HUES64 (cell line): ENCODE results near the gene TMEM39A.

Source experiments
- H3K27ac ChIP-seq: 2 replicates; pipeline ENCODE4 v1.7.0; 2013; ENCODE audit warnings: low read depth, low read length, inconsistent platforms
- H3K27me3 ChIP-seq: 2 replicates; pipeline ENCODE4 v1.6.1; 2013; ENCODE audit warnings: mild to moderate bottlenecking, low read length; ENCODE audit not compliant: insufficient read depth
- H3K36me3 ChIP-seq: 2 replicates; pipeline ENCODE4 v1.6.1; 2013; ENCODE audit warnings: mild to moderate bottlenecking, low read length; ENCODE audit not compliant: insufficient read depth
- H3K4me1 ChIP-seq: 2 replicates; pipeline ENCODE4 v1.6.1; 2013; ENCODE audit warnings: mild to moderate bottlenecking, low read length, moderate library complexity; ENCODE audit not compliant: insufficient read depth
- H3K4me3 ChIP-seq: 2 replicates; pipeline ENCODE4 v1.5.1; 2013; ENCODE audit warnings: mild to moderate bottlenecking, low read length, moderate library complexity
- H3K9ac ChIP-seq: 2 replicates; pipeline ENCODE4 v1.6.1; 2013; ENCODE audit warnings: mild to moderate bottlenecking, low read depth, low read length
- H3K9me3 ChIP-seq: 2 replicates; pipeline ENCODE4 v1.6.1; 2013; ENCODE audit warnings: low read depth, low read length; ENCODE audit not compliant: insufficient read depth
- WGBS: fragments of 150-250, 120-280 bp; methylation state at CpG from one replicate; pipeline ENCODE4 v1.1.7; 2013; ENCODE audit warnings: missing lambda C conversion rate; 5-methylcytosine and 5-hydroxymethylcytosine counted together

Gene TMEM39A

DNA sequence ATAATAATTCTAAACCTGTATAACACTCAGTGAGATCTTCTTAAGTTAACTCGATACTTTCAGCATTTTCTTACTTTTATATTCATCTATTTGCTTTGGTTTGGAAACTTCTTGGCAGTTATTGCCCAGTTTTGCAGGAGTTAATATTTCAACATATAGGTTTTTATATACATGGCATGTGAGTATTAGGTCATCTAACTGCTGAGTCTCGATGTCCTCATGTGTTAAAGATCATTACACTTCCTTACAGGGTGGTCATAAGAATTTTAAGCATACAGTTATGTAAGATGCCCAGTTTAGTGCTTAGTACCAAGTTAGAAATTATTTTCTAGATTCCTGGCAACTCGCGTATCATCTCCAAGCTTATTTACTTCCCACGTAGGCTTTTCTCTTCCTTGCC is 62.9 kb downstream of the TMEM39A start:
- Histone ChIP-seq H3K36me3 (no peaks in the 10 kb centered on the region), H3K4me1 (peaks cover 28% of the 10 kb centered on the region), H3K27ac (no peak overlapping the region), H3K4me3 (no peak overlapping the region), H3K9ac (no peak overlapping the region), H3K9me3 (no peaks in the 10 kb centered on the region), H3K27me3 (no peaks in the 10 kb centered on the region)
- WGBS, result 96% methylated on average over 3 of the region's 5 CpGs

DNA sequence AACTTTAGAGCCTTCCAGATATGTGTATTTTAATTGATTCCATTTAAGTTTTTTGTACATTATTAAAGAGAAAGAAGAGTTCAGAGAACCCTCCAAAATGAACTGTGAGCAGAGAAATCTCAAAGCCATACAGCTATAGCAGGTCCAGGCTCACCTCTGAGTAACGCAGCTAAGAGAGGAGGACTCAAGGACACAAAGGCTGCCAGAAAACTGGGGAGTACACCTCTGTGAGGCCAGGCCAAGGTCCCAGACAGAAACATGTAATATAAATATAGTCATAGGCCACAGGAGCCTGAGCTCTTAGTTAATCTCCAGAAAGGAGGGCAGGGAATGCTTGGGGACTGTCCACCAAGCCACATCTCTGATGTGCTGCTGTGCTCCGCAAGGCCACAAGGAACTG is 66.5 kb downstream of the TMEM39A start:
- no peak overlapping the region for H3K27ac ChIP-seq
- no peak overlapping the region for H3K4me3 ChIP-seq
- peaks cover 27% of the 10 kb centered on the region for H3K4me1 ChIP-seq
- no peak overlapping the region for H3K9ac ChIP-seq
- no peaks in the 10 kb centered on the region for H3K9me3 ChIP-seq
- no peaks in the 10 kb centered on the region for H3K27me3 ChIP-seq
- WGBS, result 96% methylated on average over 2 of the region's 2 CpGs
- no peaks in the 10 kb centered on the region for H3K36me3 ChIP-seq

GRCh38 chr3:119395923-119396358 is 67.5 kb downstream of the TMEM39A start:
- Histone ChIP-seq H3K27me3 (no peaks in the 10 kb centered on the region), H3K27ac (no peak overlapping the region), H3K9ac (no peak overlapping the region), H3K4me3 (no peak overlapping the region), H3K4me1 (peaks cover 17% of the 10 kb centered on the region), H3K36me3 (no peaks in the 10 kb centered on the region), H3K9me3 (no peaks in the 10 kb centered on the region)
- WGBS, result 94% methylated on average over 2 of the region's 2 CpGs

DNA sequence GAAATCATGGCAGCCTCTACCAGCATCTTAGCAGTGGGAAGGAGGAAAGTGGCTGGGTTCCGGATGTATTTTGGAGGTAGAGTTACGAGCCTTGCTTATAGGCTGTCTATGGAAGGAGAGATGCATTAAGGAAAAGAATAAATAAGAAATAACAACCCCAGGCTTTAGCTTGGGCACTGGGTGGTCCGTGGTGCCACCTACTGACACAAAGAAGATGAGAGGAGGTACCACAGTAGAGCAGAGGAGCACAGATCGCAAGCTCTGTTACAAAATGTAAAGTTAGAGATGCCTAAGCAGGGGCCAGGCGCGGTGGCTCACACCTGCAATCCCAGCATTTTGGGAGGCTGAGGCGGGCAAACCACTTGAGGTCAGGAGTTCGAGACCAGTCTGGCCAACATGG is 74.8 kb downstream of the TMEM39A start:
- WGBS, result 88% methylated on average over 8 of the region's 8 CpGs
- H3K9me3 ChIP-seq, result no peaks in the 10 kb centered on the region
- no peak overlapping the region for H3K9ac ChIP-seq

DNA sequence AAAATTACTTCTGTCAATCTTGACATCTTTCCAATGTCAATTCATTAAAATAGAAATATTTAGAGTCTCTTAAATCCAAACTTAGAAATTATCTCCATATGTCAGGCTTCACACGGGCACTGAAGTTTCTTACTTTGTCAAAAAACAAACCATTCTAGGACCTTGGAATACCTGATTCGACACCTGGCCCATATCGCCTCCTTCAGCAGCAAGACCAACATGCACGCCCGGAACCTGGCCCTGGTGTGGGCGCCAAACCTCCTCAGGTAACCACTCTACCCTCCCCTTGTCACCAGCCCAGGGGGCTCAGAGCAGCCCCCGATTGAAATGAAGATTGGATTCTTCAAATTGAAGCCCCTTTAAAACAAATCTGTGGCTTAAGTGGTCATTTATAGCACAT is 81.3 kb downstream of the TMEM39A start:
- Histone ChIP-seq H3K9ac (no peak overlapping the region), H3K27ac (no peak overlapping the region), H3K36me3 (no peaks in the 10 kb centered on the region), H3K27me3 (no peaks in the 10 kb centered on the region), H3K4me3 (no peak overlapping the region), H3K9me3 (no peaks in the 10 kb centered on the region), H3K4me1 (no peaks in the 10 kb centered on the region)
- 94% methylated on average over 7 of the region's 7 CpGs for WGBS

More for the DNA sequence above, 74.8 kb downstream of the TMEM39A start:
- Histone ChIP-seq H3K27me3 (no peaks in the 10 kb centered on the region), H3K36me3 (no peaks in the 10 kb centered on the region), H3K4me3 (no peak overlapping the region), H3K4me1 (no peaks in the 10 kb centered on the region), H3K27ac (no peak overlapping the region)

- Histone ChIP-seq H3K27me3 (no peaks in the 10 kb centered on the region), H3K27ac (no peak overlapping the region), H3K9me3 (no peaks in the 10 kb centered on the region), H3K36me3 (no peaks in the 10 kb centered on the region), H3K4me3 (no peak overlapping the region), H3K4me1 (no peaks in the 10 kb centered on the region), H3K9ac (no peak overlapping the region)
- WGBS, result 65% methylated on average over 3 of the region's 3 CpGs
These were observed 82.7 kb downstream of the TMEM39A start for GRCh38 chr3:119380697-119381096.
